ENCODE measurements around the gene ARHGAP30.

DNA sequence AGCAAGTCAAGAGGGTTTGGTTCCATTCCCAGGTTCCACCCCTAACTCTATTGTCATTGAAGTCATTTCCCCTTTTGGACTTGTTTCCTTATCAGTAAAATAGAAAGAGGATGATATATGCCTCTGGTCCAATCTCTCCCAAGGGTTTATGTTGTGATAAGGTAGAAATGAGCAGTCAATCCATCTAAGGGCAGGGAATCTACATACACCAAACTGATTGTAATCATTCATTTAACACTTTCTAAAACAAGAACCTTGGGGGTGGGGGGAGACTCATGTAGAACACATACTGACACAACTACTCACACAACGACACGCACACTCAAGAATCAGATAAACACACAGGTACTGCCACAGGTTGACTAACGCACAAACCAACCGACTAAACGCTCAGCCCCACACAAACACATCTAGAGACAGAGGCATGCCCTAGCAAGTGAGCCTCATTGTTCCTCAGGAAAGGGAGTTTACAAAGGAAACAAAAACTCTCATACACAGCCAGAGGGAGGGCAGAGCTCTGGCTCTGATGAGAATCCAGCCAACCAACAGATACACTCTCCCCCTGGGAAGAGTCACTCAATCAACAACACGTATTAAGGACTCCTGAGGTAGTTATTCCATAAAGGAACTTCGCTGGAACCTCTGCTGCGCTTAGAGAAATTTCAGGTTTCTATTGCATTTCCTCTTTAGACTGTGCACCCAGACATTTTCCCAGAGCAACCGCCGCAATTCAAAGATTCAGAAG lies 49.8 kb downstream of the ARHGAP30 start:
- TF ChIP-seq, protein P1, sequence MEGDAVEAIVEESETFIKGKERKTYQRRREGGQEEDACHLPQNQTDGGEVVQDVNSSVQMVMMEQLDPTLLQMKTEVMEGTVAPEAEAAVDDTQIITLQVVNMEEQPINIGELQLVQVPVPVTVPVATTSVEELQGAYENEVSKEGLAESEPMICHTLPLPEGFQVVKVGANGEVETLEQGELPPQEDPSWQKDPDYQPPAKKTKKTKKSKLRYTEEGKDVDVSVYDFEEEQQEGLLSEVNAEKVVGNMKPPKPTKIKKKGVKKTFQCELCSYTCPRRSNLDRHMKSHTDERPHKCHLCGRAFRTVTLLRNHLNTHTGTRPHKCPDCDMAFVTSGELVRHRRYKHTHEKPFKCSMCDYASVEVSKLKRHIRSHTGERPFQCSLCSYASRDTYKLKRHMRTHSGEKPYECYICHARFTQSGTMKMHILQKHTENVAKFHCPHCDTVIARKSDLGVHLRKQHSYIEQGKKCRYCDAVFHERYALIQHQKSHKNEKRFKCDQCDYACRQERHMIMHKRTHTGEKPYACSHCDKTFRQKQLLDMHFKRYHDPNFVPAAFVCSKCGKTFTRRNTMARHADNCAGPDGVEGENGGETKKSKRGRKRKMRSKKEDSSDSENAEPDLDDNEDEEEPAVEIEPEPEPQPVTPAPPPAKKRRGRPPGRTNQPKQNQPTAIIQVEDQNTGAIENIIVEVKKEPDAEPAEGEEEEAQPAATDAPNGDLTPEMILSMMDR (conservative IDR thresholded peaks at IDR 0.05): no peak
- no peak for TF ChIP-seq ZFX (IDR thresholded peaks at IDR 0.05)
